ENCODE results near the gene CCDC92. TPM values are rescaled to one million over a fixed set of nuclear protein-coding genes. Genes with fewer than 3 reads are reported as not detected.

CCDC92 gene
- polyA plus RNA-seq, 2 donors = 14.0 to 17.5 TPM

- H3K27ac ChIP-seq (ENCODE audit: low read depth in 2 of 2, low read length in 1 of 2) = no peak overlapping the region
- H3K36me3 ChIP-seq (ENCODE audit: control insufficient read depth in 2 of 2, insufficient read depth in 2 of 2, low read length in 1 of 2) = no peaks in the 10 kb centered on the region
- WGBS, 2 donors = 61 to 64% methylated on average over 37 of the region's 37 CpGs
- H3K9me3 ChIP-seq (ENCODE audit: control insufficient read depth in 2 of 2, insufficient read depth in 1 of 2, low read depth in 1 of 2, low read length in 1 of 2) = no peaks in the 10 kb centered on the region
- H3K4me3 ChIP-seq (ENCODE audit: low read depth in 1 of 2, low read length in 2 of 2) = no peak overlapping the region
- peaks cover 2 to 5% of the 10 kb centered on the region in 2 donors for H3K4me1 ChIP-seq (ENCODE audit: control insufficient read depth in 2 of 2, insufficient read depth in 2 of 2, low read length in 1 of 2)
- peaks cover 0 to 2% of the 10 kb centered on the region in 2 donors for H3K27me3 ChIP-seq (ENCODE audit: control insufficient read depth in 1 of 2, insufficient read depth in 2 of 2, low read length in 2 of 2)
Observed at GRCh38 chr12:123908884-123909725, 63.5 kb downstream of the CCDC92 start.

DNA sequence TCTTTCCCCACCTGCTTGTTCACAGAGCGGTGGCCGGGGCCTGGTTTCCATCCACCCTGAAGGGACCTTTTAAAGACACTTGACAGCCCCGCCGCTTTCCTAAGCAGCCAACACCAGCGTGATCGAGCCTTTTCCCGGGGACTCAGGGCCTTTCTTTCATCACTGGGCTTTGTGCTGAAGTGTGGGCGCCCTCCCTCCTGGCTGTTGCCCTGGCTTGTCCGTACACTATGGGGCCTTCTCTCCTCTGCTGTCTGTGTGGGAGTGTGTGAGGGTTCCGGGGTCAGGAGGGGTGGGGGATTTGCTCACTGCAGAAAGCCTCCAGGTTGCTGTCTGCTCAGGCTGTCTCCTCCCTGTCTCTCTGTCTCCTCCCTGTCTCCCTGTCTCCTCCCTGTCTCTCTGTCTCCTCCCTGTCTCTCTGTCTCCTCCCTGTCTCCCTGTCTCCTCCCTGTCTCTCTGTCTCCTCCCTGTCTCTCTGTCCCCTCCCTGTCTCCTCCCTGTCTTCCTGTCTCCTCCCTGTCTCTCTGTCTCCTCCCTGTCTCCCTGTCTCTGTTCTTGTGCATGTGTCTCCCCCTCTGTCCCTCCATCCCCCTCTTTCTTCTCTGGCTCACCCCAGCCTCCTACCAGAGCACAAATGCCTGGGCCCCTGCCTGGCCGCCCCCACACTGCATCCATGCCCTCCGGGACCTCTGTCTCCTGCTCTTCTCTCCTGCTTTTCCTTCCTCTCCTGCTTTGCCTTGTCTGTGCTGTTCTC, 64.7 kb downstream of the CCDC92 start:
- 49 to 65% methylated on average over 12 of the region's 12 CpGs for WGBS, 2 donors
- H3K4me1 ChIP-seq (ENCODE audit: control insufficient read depth in 2 of 2, insufficient read depth in 2 of 2, low read length in 1 of 2) = peaks cover 2 to 5% of the 10 kb centered on the region in 2 donors
- no peaks in the 10 kb centered on the region for H3K9me3 ChIP-seq (ENCODE audit: control insufficient read depth in 2 of 2, insufficient read depth in 1 of 2, low read depth in 1 of 2, low read length in 1 of 2)
- peaks cover 0 to 2% of the 10 kb centered on the region in 2 donors for H3K27me3 ChIP-seq (ENCODE audit: control insufficient read depth in 1 of 2, insufficient read depth in 2 of 2, low read length in 2 of 2)
- no peaks in the 10 kb centered on the region for H3K36me3 ChIP-seq (ENCODE audit: control insufficient read depth in 2 of 2, insufficient read depth in 2 of 2, low read length in 1 of 2)
- no peak overlapping the region for H3K4me3 ChIP-seq (ENCODE audit: low read depth in 1 of 2, low read length in 2 of 2)
- H3K27ac ChIP-seq (ENCODE audit: low read depth in 2 of 2, low read length in 1 of 2) = no peak overlapping the region

GRCh38 chr12:123906711-123907420, 65.8 kb downstream of the CCDC92 start:
- no peaks in the 10 kb centered on the region for H3K36me3 ChIP-seq (ENCODE audit: control insufficient read depth in 2 of 2, insufficient read depth in 2 of 2, low read length in 1 of 2)
- H3K4me1 ChIP-seq (ENCODE audit: control insufficient read depth in 2 of 2, insufficient read depth in 2 of 2, low read length in 1 of 2) = peaks cover 2 to 5% of the 10 kb centered on the region in 2 donors
- no peak overlapping the region for H3K4me3 ChIP-seq (ENCODE audit: low read depth in 1 of 2, low read length in 2 of 2)
- no peak overlapping the region for H3K27ac ChIP-seq (ENCODE audit: low read depth in 2 of 2, low read length in 1 of 2)
- 95% methylated on average over 7 of the region's 7 CpGs for WGBS, 2 donors
- no peaks in the 10 kb centered on the region for H3K9me3 ChIP-seq (ENCODE audit: control insufficient read depth in 2 of 2, insufficient read depth in 1 of 2, low read depth in 1 of 2, low read length in 1 of 2)
- H3K27me3 ChIP-seq (ENCODE audit: control insufficient read depth in 1 of 2, insufficient read depth in 2 of 2, low read length in 2 of 2) = peaks cover 0 to 2% of the 10 kb centered on the region in 2 donors

- H3K27ac ChIP-seq (ENCODE audit: low read depth in 2 of 2, low read length in 1 of 2) = no peak overlapping the region
- peaks cover 0 to 2% of the 10 kb centered on the region in 2 donors for H3K27me3 ChIP-seq (ENCODE audit: control insufficient read depth in 1 of 2, insufficient read depth in 2 of 2, low read length in 2 of 2)
- H3K9me3 ChIP-seq (ENCODE audit: control insufficient read depth in 2 of 2, insufficient read depth in 1 of 2, low read depth in 1 of 2, low read length in 1 of 2) = no peaks in the 10 kb centered on the region
- no peaks in the 10 kb centered on the region for H3K36me3 ChIP-seq (ENCODE audit: control insufficient read depth in 2 of 2, insufficient read depth in 2 of 2, low read length in 1 of 2)
- H3K4me1 ChIP-seq (ENCODE audit: control insufficient read depth in 2 of 2, insufficient read depth in 2 of 2, low read length in 1 of 2) = peaks cover 2 to 5% of the 10 kb centered on the region in 2 donors
- no peak overlapping the region for H3K4me3 ChIP-seq (ENCODE audit: low read depth in 1 of 2, low read length in 2 of 2)
- WGBS, 2 donors = 25 to 27% methylated on average over 9 of the region's 9 CpGs
Observed at GRCh38 chr12:123905319-123905925, 67.2 kb downstream of the CCDC92 start.

DNA sequence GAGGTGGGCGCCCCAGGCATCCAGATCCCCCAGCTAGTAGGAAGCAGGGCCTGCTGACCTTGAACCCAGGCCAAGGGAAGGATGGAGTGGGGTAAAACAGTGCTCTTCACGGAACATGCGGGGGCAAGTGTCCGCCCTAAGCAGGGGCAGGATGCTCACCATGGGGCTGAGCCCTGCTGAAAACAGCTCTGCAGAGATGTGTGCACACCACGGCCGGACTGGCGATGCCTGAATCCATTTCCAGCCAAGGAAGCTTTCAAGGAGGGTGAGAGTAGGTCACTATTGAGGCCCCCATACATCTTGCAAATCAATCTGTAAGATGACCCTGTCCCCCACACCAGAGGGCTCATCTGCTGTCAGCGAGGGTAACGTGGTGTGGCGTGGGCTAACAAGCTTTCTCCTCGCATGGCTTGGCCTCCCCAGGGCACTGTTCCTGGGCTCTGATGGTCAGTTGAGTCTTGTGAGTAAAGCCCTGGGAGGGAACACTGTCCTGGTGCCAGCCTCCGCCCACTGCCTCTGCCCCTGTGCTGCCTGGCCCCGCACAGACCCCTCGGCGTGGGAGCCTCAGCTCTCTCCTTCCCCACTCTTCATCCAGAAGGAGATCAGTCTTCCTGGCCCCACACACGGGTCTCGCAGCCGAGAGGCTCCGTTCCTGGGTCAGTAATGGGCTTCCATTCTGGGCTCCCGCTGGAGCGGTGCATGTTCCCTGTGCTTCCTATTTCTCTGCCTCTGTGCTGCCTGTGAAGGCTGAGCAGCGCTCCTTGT, 69.1 kb downstream of the CCDC92 start:
- Histone ChIP-seq H3K4me1 (ENCODE audit: control insufficient read depth in 2 of 2, insufficient read depth in 2 of 2, low read length in 1 of 2) (no peaks in the 10 kb centered on the region), H3K4me3 (ENCODE audit: low read depth in 1 of 2, low read length in 2 of 2) (no peak overlapping the region), H3K9me3 (ENCODE audit: control insufficient read depth in 2 of 2, insufficient read depth in 1 of 2, low read depth in 1 of 2, low read length in 1 of 2) (no peaks in the 10 kb centered on the region), H3K27ac (ENCODE audit: low read depth in 2 of 2, low read length in 1 of 2) (no peak overlapping the region), H3K36me3 (ENCODE audit: control insufficient read depth in 2 of 2, insufficient read depth in 2 of 2, low read length in 1 of 2) (no peaks in the 10 kb centered on the region), H3K27me3 (ENCODE audit: control insufficient read depth in 1 of 2, insufficient read depth in 2 of 2, low read length in 2 of 2) (peaks cover 0 to 2% of the 10 kb centered on the region in 2 donors)
- 85 to 90% methylated on average over 22 of the region's 22 CpGs for whole genome bisulfite sequencing, 2 donors

DNA sequence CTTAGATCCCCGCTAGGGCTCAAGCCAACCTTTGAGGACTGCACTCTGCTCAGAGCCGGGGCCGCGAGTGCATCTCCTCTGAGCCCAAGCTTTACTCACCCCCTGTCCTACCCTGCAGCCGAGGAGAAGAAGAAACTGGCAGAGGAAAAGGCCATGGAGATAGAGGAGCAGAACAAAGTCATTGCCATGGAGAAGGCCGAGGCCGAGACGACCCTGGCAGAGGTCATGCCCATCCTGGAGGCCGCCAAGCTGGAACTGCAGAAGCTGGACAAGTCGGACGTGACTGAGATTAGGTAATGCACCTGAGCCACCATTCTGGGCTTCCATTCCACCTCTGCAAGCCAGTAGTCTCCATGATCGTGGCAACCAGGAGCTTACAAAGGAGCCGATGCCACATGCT, 69.8 kb downstream of the CCDC92 start:
- H3K4me1 ChIP-seq (ENCODE audit: control insufficient read depth in 2 of 2, insufficient read depth in 2 of 2, low read length in 1 of 2) = no peaks in the 10 kb centered on the region
- no peak overlapping the region for H3K4me3 ChIP-seq (ENCODE audit: low read depth in 1 of 2, low read length in 2 of 2)
- no peak overlapping the region for H3K27ac ChIP-seq (ENCODE audit: low read depth in 2 of 2, low read length in 1 of 2)
- no peaks in the 10 kb centered on the region for H3K9me3 ChIP-seq (ENCODE audit: control insufficient read depth in 2 of 2, insufficient read depth in 1 of 2, low read depth in 1 of 2, low read length in 1 of 2)
- H3K36me3 ChIP-seq (ENCODE audit: control insufficient read depth in 2 of 2, insufficient read depth in 2 of 2, low read length in 1 of 2) = no peaks in the 10 kb centered on the region
- H3K27me3 ChIP-seq (ENCODE audit: control insufficient read depth in 1 of 2, insufficient read depth in 2 of 2, low read length in 2 of 2) = peaks cover 0 to 2% of the 10 kb centered on the region in 2 donors
- WGBS, 2 donors = 93% methylated on average over 13 of the region's 13 CpGs

- Histone ChIP-seq H3K36me3 (ENCODE audit: control insufficient read depth in 2 of 2, insufficient read depth in 2 of 2, low read length in 1 of 2) (no peaks in the 10 kb centered on the region), H3K4me1 (ENCODE audit: control insufficient read depth in 2 of 2, insufficient read depth in 2 of 2, low read length in 1 of 2) (no peaks in the 10 kb centered on the region), H3K9me3 (ENCODE audit: control insufficient read depth in 2 of 2, insufficient read depth in 1 of 2, low read depth in 1 of 2, low read length in 1 of 2) (no peaks in the 10 kb centered on the region), H3K27me3 (ENCODE audit: control insufficient read depth in 1 of 2, insufficient read depth in 2 of 2, low read length in 2 of 2) (peaks cover 0 to 2% of the 10 kb centered on the region in 2 donors), H3K4me3 (ENCODE audit: low read depth in 1 of 2, low read length in 2 of 2) (no peak overlapping the region), H3K27ac (ENCODE audit: low read depth in 2 of 2, low read length in 1 of 2) (no peak overlapping the region)
- 42 to 52% methylated on average over 9 of the region's 9 CpGs for WGBS, 2 donors
Observed at GRCh38 chr12:123900871-123901376, 71.7 kb downstream of the CCDC92 start.

DNA sequence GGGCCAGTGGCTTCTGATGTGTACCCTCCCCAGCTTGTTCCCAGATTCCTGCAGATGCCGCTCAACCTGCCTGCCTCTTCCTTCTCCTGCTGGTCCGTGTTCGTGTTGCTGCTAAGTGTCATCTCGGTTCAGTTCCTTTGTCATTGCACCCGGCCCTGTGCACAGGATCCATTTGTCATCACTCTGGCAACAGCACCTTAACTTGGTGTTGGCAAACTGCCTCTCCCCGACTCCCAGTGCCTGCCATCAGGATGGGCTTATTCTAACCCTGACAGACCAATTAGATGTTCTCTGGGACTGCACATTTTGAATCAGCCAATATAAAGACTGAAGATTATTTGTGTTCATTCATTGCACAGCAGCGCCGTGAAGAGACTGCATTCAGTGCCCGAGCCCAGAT, 73.3 kb downstream of the CCDC92 start:
- no peaks in the 10 kb centered on the region for H3K27me3 ChIP-seq (ENCODE audit: control insufficient read depth in 1 of 2, insufficient read depth in 2 of 2, low read length in 2 of 2)
- 81 to 84% methylated on average over 9 of the region's 9 CpGs for WGBS, 2 donors

More for the DNA sequence above, 73.3 kb downstream of the CCDC92 start:
- no peak overlapping the region for H3K27ac ChIP-seq (ENCODE audit: low read depth in 2 of 2, low read length in 1 of 2)
- no peaks in the 10 kb centered on the region for H3K4me1 ChIP-seq (ENCODE audit: control insufficient read depth in 2 of 2, insufficient read depth in 2 of 2, low read length in 1 of 2)
- no peaks in the 10 kb centered on the region for H3K36me3 ChIP-seq (ENCODE audit: control insufficient read depth in 2 of 2, insufficient read depth in 2 of 2, low read length in 1 of 2)
- no peaks in the 10 kb centered on the region for H3K9me3 ChIP-seq (ENCODE audit: control insufficient read depth in 2 of 2, insufficient read depth in 1 of 2, low read depth in 1 of 2, low read length in 1 of 2)
- H3K4me3 ChIP-seq (ENCODE audit: low read depth in 1 of 2, low read length in 2 of 2) = no peak overlapping the region
